Vagina (tissue), 2 donors: Measurements from ENCODE around the gene SYT1. TPM values are rescaled to one million over a fixed set of nuclear protein-coding genes. Genes with fewer than 3 reads are reported as not detected.

Source experiments
- DNase-seq, 2 donors: peaks; one replicate each; pipeline ENCODE4 v3.0.0-alpha.2; 2017; ENCODE audit errors: extremely low spot score in 2 of 2
- H3K27ac ChIP-seq: fragments of 200-600 bp; sonication (generic); one replicate; pipeline ENCODE4 v1.5.1; 2019
- H3K27me3 ChIP-seq: fragments of 200-600 bp; sonication (generic); one replicate; pipeline ENCODE4 v1.5.1; 2019
- H3K36me3 ChIP-seq, 2 donors: fragments of 200-600 bp; sonication (generic); one replicate each; pipeline ENCODE4 v1.5.1; 2017 to 2019
- H3K4me1 ChIP-seq: fragments of 200-600 bp; sonication (generic); one replicate; pipeline ENCODE4 v1.5.1; 2019
- H3K4me3 ChIP-seq, 2 donors: fragments of 200-600 bp; sonication (generic); 1 replicate in 1 of 2; 2 replicates in 1 of 2; pipeline ENCODE4 v1.5.1; 2016 to 2019
- H3K9me3 ChIP-seq: fragments of 200-600 bp; sonication (generic); one replicate; pipeline ENCODE4 v1.5.1; 2019
- CTCF ChIP-seq, 3 experiments: fragments of 450-650 bp in 2 of 3; fragments of 200-600 bp in 1 of 3; sonication (generic) in 1 of 3; IDR thresholded peaks; one replicate each; pipeline ENCODE4 v1.5.1; 2017 to 2019; ENCODE audit warnings: antibody characterized with exemption in 3 of 3, mild to moderate bottlenecking in 2 of 3, moderate library complexity in 2 of 3
- POLR2A ChIP-seq, 2 donors: fragments of 450-650 bp; IDR thresholded peaks; one replicate each; pipeline ENCODE4 v1.6.1; 2017; ENCODE audit warnings: antibody characterized with exemption in 2 of 2, mild to moderate bottlenecking in 2 of 2, moderate library complexity in 2 of 2
- POLR2AphosphoS5 ChIP-seq, 2 donors: sonication (generic); formaldehyde crosslinking; IDR thresholded peaks; one replicate each; pipeline ENCODE4 v1.9.0; 2017; ENCODE audit warnings: antibody characterized with exemption in 2 of 2, mild to moderate bottlenecking in 2 of 2, low read depth in 1 of 2; ENCODE audit not compliant: insufficient read depth in 1 of 2
- intact Hi-C: fragments of 100-400 bp; cut with DNase I; formaldehyde crosslinking; loops from one replicate; pipeline ENCODE4 v1.15.1; 2023
- total RNA-seq: library from RNA; depleted of rRNA; stranded (reverse); fragments of >200 nt; gene quantifications from one replicate; pipeline ENCODE4 v1.2.3, GENCODE V29; 2016

SYT1 gene
- total RNA-seq, 1 donor from 2014 or later = 13.3 TPM

GRCh38 chr12:78878866-78879265 is 14.3 kb downstream of the SYT1 start:
- TF ChIP-seq POLR2AphosphoS5 (IDR thresholded peaks at IDR 0.05; ENCODE audit: insufficient read depth in 1 of 2, low read depth in 1 of 2) (no peak), CTCF (IDR thresholded peaks at IDR 0.05) (no peak), POLR2A (IDR thresholded peaks at IDR 0.05) (no peak)
- Histone ChIP-seq H3K4me1 (no peaks in the 10 kb centered on the region), H3K36me3 (no peaks in the 10 kb centered on the region), H3K9me3 (no peaks in the 10 kb centered on the region), H3K27ac (no peak overlapping the region), H3K27me3 (no peaks in the 10 kb centered on the region), H3K4me3 (no peak overlapping the region)
- intact Hi-C loops = no loop called here
- DNase-seq = no peak

- Histone ChIP-seq H3K36me3 (no peaks in the 10 kb centered on the region), H3K27me3 (no peaks in the 10 kb centered on the region), H3K4me3 (no peak overlapping the region), H3K4me1 (no peaks in the 10 kb centered on the region), H3K27ac (no peak overlapping the region), H3K9me3 (no peaks in the 10 kb centered on the region)
- TF ChIP-seq CTCF (IDR thresholded peaks at IDR 0.05) (no peak), POLR2A (IDR thresholded peaks at IDR 0.05) (no peak), POLR2AphosphoS5 (IDR thresholded peaks at IDR 0.05; ENCODE audit: insufficient read depth in 1 of 2, low read depth in 1 of 2) (no peak)
- DNase-seq = no peak
- intact Hi-C loops = no loop called here
Measured at GRCh38 chr12:78880078-78880477, 15.5 kb downstream of the SYT1 start.

- no peaks in the 10 kb centered on the region for H3K27me3 ChIP-seq
- H3K4me1 ChIP-seq = no peaks in the 10 kb centered on the region
- no peak for TF ChIP-seq POLR2AphosphoS5 (IDR thresholded peaks at IDR 0.05; ENCODE audit: insufficient read depth in 1 of 2, low read depth in 1 of 2)
- TF ChIP-seq POLR2A (IDR thresholded peaks at IDR 0.05) = no peak
- no peak for TF ChIP-seq CTCF (IDR thresholded peaks at IDR 0.05)
- intact Hi-C loops = no loop called here
- H3K9me3 ChIP-seq = no peaks in the 10 kb centered on the region
- no peak overlapping the region for H3K4me3 ChIP-seq
- no peaks in the 10 kb centered on the region for H3K36me3 ChIP-seq
- no peak overlapping the region for H3K27ac ChIP-seq
- DNase-seq = no peak
Measured at GRCh38 chr12:78881685-78882084, 17.1 kb downstream of the SYT1 start.

GRCh38 chr12:78885466-78885865 is 20.9 kb downstream of the SYT1 start:
- Histone ChIP-seq H3K4me3 (no peak overlapping the region), H3K27me3 (no peaks in the 10 kb centered on the region), H3K4me1 (no peaks in the 10 kb centered on the region), H3K9me3 (no peaks in the 10 kb centered on the region), H3K36me3 (no peaks in the 10 kb centered on the region), H3K27ac (no peak overlapping the region)
- DNase-seq = no peak
- TF ChIP-seq POLR2AphosphoS5 (IDR thresholded peaks at IDR 0.05; ENCODE audit: insufficient read depth in 1 of 2, low read depth in 1 of 2) = no peak
- TF ChIP-seq CTCF (IDR thresholded peaks at IDR 0.05) = no peak
- TF ChIP-seq POLR2A (IDR thresholded peaks at IDR 0.05) = no peak
- intact Hi-C loops = no loop called here

GRCh38 chr12:78886719-78887407 is 22.3 kb downstream of the SYT1 start:
- TF ChIP-seq POLR2A (IDR thresholded peaks at IDR 0.05) (no peak), POLR2AphosphoS5 (IDR thresholded peaks at IDR 0.05; ENCODE audit: insufficient read depth in 1 of 2, low read depth in 1 of 2) (no peak), CTCF (IDR thresholded peaks at IDR 0.05) (no peak)
- no peaks in the 10 kb centered on the region for H3K4me1 ChIP-seq
- no peaks in the 10 kb centered on the region for H3K36me3 ChIP-seq
- intact Hi-C loops = no loop called here
- no peak overlapping the region for H3K27ac ChIP-seq
- H3K9me3 ChIP-seq = no peaks in the 10 kb centered on the region
- no peak for DNase-seq
- H3K4me3 ChIP-seq = no peak overlapping the region
- no peaks in the 10 kb centered on the region for H3K27me3 ChIP-seq
